Gastroesophageal sphincter (tissue), 4 donors: ENCODE data around the gene CLSTN2. TPM values are rescaled to one million over a fixed set of nuclear protein-coding genes. Genes with fewer than 3 reads are reported as not detected.

Experiments used
- ATAC-seq: fragments of 150-250 bp; one replicate; pipeline ENCODE4 v1.9.1; 2016; ENCODE audit warnings: mild to moderate bottlenecking, moderate library complexity
- H3K27ac ChIP-seq, 4 donors: fragments of 200-600 bp; sonication (generic) in 3 of 4; 1 replicate in 3 of 4; 2 replicates in 1 of 4; pipeline ENCODE4 v1.5.1; 2016 to 2019
- H3K27me3 ChIP-seq: fragments of 200-600 bp; sonication (generic); one replicate; pipeline ENCODE4 v1.5.1; 2019
- H3K36me3 ChIP-seq, 2 donors: fragments of 200-600 bp; sonication (generic); one replicate each; pipeline ENCODE4 v1.5.1; 2019; ENCODE audit warnings: control low read depth in 1 of 2
- H3K4me1 ChIP-seq, 3 donors: fragments of 200-600 bp; sonication (generic); 1 replicate in 2 of 3; 2 replicates in 1 of 3; pipeline ENCODE4 v1.5.1; 2016 to 2019; ENCODE audit warnings: control low read depth in 2 of 3
- H3K4me3 ChIP-seq, 2 donors: fragments of 200-600 bp; sonication (generic); one replicate each; pipeline ENCODE4 v1.5.1; 2019; ENCODE audit warnings: mild to moderate bottlenecking in 1 of 2, moderate library complexity in 1 of 2
- H3K9me3 ChIP-seq, 3 donors: fragments of 200-600 bp; sonication (generic); one replicate each; pipeline ENCODE4 v1.5.1; 2017 to 2019; ENCODE audit warnings: control low read depth in 2 of 3
- CTCF ChIP-seq, 4 experiments: fragments of 200-600 bp in 2 of 4; fragments of 450-650 bp in 2 of 4; sonication (generic) in 1 of 4; IDR thresholded peaks; one replicate each; pipeline ENCODE4 v1.5.1; 2017 to 2019; ENCODE audit warnings: antibody characterized with exemption in 4 of 4, mild to moderate bottlenecking in 2 of 4, moderate library complexity in 2 of 4
- EP300 ChIP-seq: sonication (generic); formaldehyde crosslinking; IDR thresholded peaks from one replicate; pipeline ENCODE4 v1.6.1; 2017; ENCODE audit warnings: antibody characterized with exemption, mild to moderate bottlenecking
- POLR2A ChIP-seq, 2 donors: fragments of 450-650 bp; IDR thresholded peaks; one replicate each; pipeline ENCODE4 v1.6.1; 2017; ENCODE audit warnings: antibody characterized with exemption in 2 of 2, mild to moderate bottlenecking in 2 of 2, moderate library complexity in 1 of 2
- POLR2AphosphoS5 ChIP-seq: sonication (generic); formaldehyde crosslinking; IDR thresholded peaks from one replicate; pipeline ENCODE4 v1.6.1; 2017; ENCODE audit warnings: antibody characterized with exemption
- WGBS, 2 donors: methylation state at CpG; one replicate each; pipeline ENCODE4 v1.1.5; 2018; ENCODE audit warnings: low coverage in 1 of 2; 5-methylcytosine and 5-hydroxymethylcytosine counted together
- total RNA-seq, 4 donors: library from RNA; depleted of rRNA; stranded (reverse); fragments of >200 nt; gene quantifications; one replicate each; pipeline ENCODE4 v1.1.0, GENCODE V29; 2016

The CLSTN2 gene
- total RNA-seq, 4 donors from 2014 or later: 6.6 to 9.7 (median 7.7) TPM

DNA sequence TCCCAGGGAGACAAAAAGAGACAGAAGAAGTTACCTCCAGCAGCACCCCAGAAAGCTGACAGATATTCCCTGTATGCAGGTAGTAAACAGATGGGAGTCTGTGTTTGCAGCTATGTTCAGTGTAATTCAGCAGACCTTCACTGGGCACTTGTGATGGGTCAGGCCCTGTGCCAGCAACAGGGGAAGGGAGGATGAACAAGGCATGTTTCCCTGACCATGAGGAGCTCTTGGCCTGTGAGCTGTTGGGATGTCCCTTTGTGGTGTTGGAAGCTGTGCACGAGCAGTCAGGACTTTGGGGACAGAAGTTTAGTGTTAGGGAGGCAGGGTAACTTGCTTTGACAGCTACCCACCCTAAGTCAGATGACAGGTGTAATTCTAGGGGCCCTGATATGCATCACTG, 636.9 kb downstream of the CLSTN2 start:
- Histone ChIP-seq H3K27me3 (no peaks in the 10 kb centered on the region), H3K4me1 (peaks cover 0 to 27% (median 0%) of the 10 kb centered on the region in 3 donors), H3K36me3 (no peaks in the 10 kb centered on the region), H3K27ac (no peak overlapping the region), H3K9me3 (no peaks in the 10 kb centered on the region), H3K4me3 (no peak overlapping the region)
- WGBS, 2 donors: 50 to 71% methylated on average over 1 of the region's 1 CpG
- TF ChIP-seq POLR2AphosphoS5: no peak
- TF ChIP-seq POLR2A (IDR thresholded peaks at IDR 0.05): no peak
- no peak for TF ChIP-seq EP300
- TF ChIP-seq CTCF (IDR thresholded peaks at IDR 0.05): no peak
- ATAC-seq: no peak

GRCh38 chr3:140572334-140572733, 637.3 kb downstream of the CLSTN2 start:
- no peak for ATAC-seq
- TF ChIP-seq EP300: no peak
- TF ChIP-seq POLR2AphosphoS5: no peak
- no peak for TF ChIP-seq POLR2A (IDR thresholded peaks at IDR 0.05)
- TF ChIP-seq CTCF (IDR thresholded peaks at IDR 0.05): no peak
- Histone ChIP-seq H3K27ac (no peak overlapping the region), H3K36me3 (no peaks in the 10 kb centered on the region), H3K4me3 (no peak overlapping the region), H3K27me3 (no peaks in the 10 kb centered on the region), H3K9me3 (no peaks in the 10 kb centered on the region), H3K4me1 (peaks cover 0 to 27% (median 0%) of the 10 kb centered on the region in 3 donors)
- WGBS, 2 donors: 80% methylated on average over 1 of the region's 1 CpG; no CpG with 5 or more reads in 1 of the 2 donors

DNA sequence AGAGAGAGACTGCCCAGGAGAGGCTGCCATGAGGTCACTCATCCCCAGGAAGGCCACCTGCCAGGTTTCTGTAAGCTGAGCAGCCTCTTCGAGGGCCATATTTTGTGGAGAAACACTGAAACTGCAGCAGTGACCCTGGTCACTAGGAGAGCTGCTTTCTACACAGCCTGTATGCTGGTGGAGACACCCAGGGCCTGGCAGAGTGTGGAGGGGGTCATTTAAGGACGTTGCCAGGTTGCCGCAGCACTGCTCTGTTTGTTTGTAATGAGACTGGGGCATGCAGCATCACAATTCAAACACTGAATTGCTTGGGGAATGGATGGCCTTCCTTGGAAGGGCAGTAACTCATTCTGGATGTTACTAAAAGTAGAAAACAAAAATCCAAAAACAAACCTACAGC, 638.0 kb downstream of the CLSTN2 start:
- Histone ChIP-seq H3K4me3 (no peak overlapping the region), H3K27me3 (peaks cover 5% of the 10 kb centered on the region), H3K36me3 (no peaks in the 10 kb centered on the region), H3K27ac (no peak overlapping the region), H3K4me1 (peaks cover 0 to 27% (median 0%) of the 10 kb centered on the region in 3 donors), H3K9me3 (no peaks in the 10 kb centered on the region)
- TF ChIP-seq POLR2AphosphoS5: no peak
- TF ChIP-seq CTCF (IDR thresholded peaks at IDR 0.05): no peak
- TF ChIP-seq EP300: no peak
- TF ChIP-seq POLR2A (IDR thresholded peaks at IDR 0.05): no peak
- no peak for ATAC-seq
- WGBS, 2 donors: 18 to 39% methylated on average over 2 of the region's 3 CpGs

DNA sequence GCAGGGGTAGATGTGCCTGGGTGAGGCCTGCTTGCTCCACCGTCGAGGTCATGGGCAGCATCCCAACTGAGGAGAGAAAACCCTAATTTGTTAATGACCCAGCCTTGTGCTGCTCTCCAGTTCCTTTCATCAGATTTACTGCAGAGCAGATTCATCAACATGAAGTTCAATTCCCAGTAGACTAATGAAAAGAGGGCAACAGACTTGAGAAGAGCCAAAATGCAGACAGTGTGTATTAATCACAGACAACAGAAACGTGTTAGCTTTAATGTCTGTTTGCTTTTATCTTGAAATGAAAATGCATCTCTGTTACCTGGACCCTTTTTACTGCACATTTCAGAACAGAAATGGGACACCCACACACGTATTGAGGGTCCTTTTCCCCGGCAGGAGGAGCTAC, 639.4 kb downstream of the CLSTN2 start:
- Histone ChIP-seq H3K9me3 (no peaks in the 10 kb centered on the region), H3K4me3 (no peak overlapping the region), H3K27me3 (peaks cover 7% of the 10 kb centered on the region), H3K4me1 (peaks cover 0 to 16% (median 0%) of the 10 kb centered on the region in 3 donors), H3K27ac (no peak overlapping the region), H3K36me3 (no peaks in the 10 kb centered on the region)
- 63 to 67% methylated on average over 4 to 5 of the region's 5 CpGs for WGBS, 2 donors
- no peak for TF ChIP-seq POLR2A (IDR thresholded peaks at IDR 0.05)
- TF ChIP-seq EP300: no peak
- TF ChIP-seq CTCF (IDR thresholded peaks at IDR 0.05): no peak
- TF ChIP-seq POLR2AphosphoS5: no peak
- no peak for ATAC-seq

- H3K27ac ChIP-seq: no peak overlapping the region
- no peak for ATAC-seq
- peaks cover 0 to 13% (median 0%) of the 10 kb centered on the region in 3 donors for H3K4me1 ChIP-seq
- no peaks in the 10 kb centered on the region for H3K9me3 ChIP-seq
- 75 to 80% methylated on average over 2 to 5 of the region's 5 CpGs for WGBS, 2 donors
- TF ChIP-seq EP300: no peak
- H3K4me3 ChIP-seq: no peak overlapping the region
- no peaks in the 10 kb centered on the region for H3K36me3 ChIP-seq
- peaks cover 7% of the 10 kb centered on the region for H3K27me3 ChIP-seq
Observed at GRCh38 chr3:140576449-140576848, 641.5 kb downstream of the CLSTN2 start.
